HepG2 (cell line): ENCODE data around the gene CIAO3. TPM values are rescaled to one million over a fixed set of nuclear protein-coding genes. Genes with fewer than 3 reads are reported as not detected.

Experiments used
- AGO2 ChIP-seq: fragments of 200-400 bp; formaldehyde crosslinking; optimal IDR thresholded peaks from 2 replicates; pipeline ENCODE3; 2017; ENCODE audit warnings: mild to moderate bottlenecking, low read depth, low read length, moderate library complexity
- ARNTL ChIP-seq: sonication (generic); formaldehyde crosslinking; IDR thresholded peaks from 2 replicates; pipeline ENCODE4 v1.4.0; 2020; ENCODE audit warnings: mild to moderate bottlenecking, missing genetic modification reagents
- HDAC1 ChIP-seq: sonication (generic); formaldehyde crosslinking; IDR thresholded peaks from 2 replicates; pipeline ENCODE4 v1.5.1; 2020; ENCODE audit warnings: mild to moderate bottlenecking, missing genetic modification reagents
- MBNL3 ChIP-seq: fragments of 250-450 bp; sonication (Bioruptor Pico); conservative IDR thresholded peaks from 2 replicates; pipeline ENCODE4 v1.8.0; 2022; ENCODE audit warnings: mild to moderate bottlenecking, inconsistent platforms
- PAWR ChIP-seq: sonication (generic); formaldehyde crosslinking; IDR thresholded peaks from 2 replicates; pipeline ENCODE4 v1.4.0; 2020; ENCODE audit warnings: missing genetic modification reagents, mild to moderate bottlenecking, borderline replicate concordance
- PRDM15 ChIP-seq: sonication (generic); formaldehyde crosslinking; IDR thresholded peaks from 2 replicates; pipeline ENCODE4 v1.4.0; 2020; ENCODE audit warnings: missing genetic modification reagents
- RNF219 ChIP-seq: sonication (generic); formaldehyde crosslinking; IDR thresholded peaks from 2 replicates; pipeline ENCODE4 v1.5.0; 2020; ENCODE audit warnings: mild to moderate bottlenecking, missing genetic modification reagents
- SAP130 ChIP-seq: IDR thresholded peaks from 2 replicates; pipeline ENCODE4 v1.6.1; 2016; ENCODE audit warnings: low read depth
- SOX5 ChIP-seq: IDR thresholded peaks from 2 replicates; pipeline ENCODE4 v1.6.1; 2016; ENCODE audit warnings: borderline replicate concordance
- TARDBP ChIP-seq: sonication (generic); formaldehyde crosslinking; IDR thresholded peaks from 2 replicates; pipeline ENCODE4 v1.8.0; 2022; ENCODE audit warnings: mild to moderate bottlenecking, missing genetic modification reagents
- TBP ChIP-seq: sonication (generic); formaldehyde crosslinking; IDR thresholded peaks from 2 replicates; pipeline ENCODE4 v1.5.0; 2020; ENCODE audit warnings: missing genetic modification reagents
- USF2 ChIP-seq, 2 experiments: sonication (generic) in 1 of 2; formaldehyde crosslinking in 1 of 2; IDR thresholded peaks; 2 replicates each; pipeline versions ENCODE4 v1.5.1 to v1.6.1; 2011 to 2020; ENCODE audit warnings: borderline replicate concordance in 1 of 2, low read depth in 1 of 2, low read length in 1 of 2, mild to moderate bottlenecking in 1 of 2, missing genetic modification reagents in 1 of 2, moderate library complexity in 1 of 2
- ZBTB37 ChIP-seq: sonication (generic); formaldehyde crosslinking; IDR thresholded peaks from 2 replicates; pipeline ENCODE4 v1.4.0; 2020; ENCODE audit warnings: mild to moderate bottlenecking, missing genetic modification reagents
- ZNF281 ChIP-seq: sonication (generic); formaldehyde crosslinking; IDR thresholded peaks from 2 replicates; pipeline ENCODE4 v1.4.0; 2020; ENCODE audit warnings: missing genetic modification reagents, borderline replicate concordance
- ZNF382 ChIP-seq: sonication (generic); formaldehyde crosslinking; IDR thresholded peaks from 2 replicates; pipeline ENCODE4 v1.5.0; 2020; ENCODE audit warnings: missing genetic modification reagents, mild to moderate bottlenecking, borderline replicate concordance
- polyA plus RNA-seq, 8 experiments: library from polyadenylated mRNA; depleted of rRNA in 3 of 8; stranded (reverse) in 7 of 8; unstranded in 1 of 8; fragments of >200 nt; fragmentation: Illumina TruSeq in 4 of 8; extraction: Trizol in 4 of 8; gene quantifications; 2 replicates each; pipeline versions ENCODE4 v1.2.1 to v1.2.3, GENCODE V29; 2011 to 2016; ENCODE audit warnings: low read depth in 4 of 8, missing spikeins in 1 of 8, mixed read lengths in 1 of 8; ENCODE audit not compliant: insufficient read depth in 1 of 8
- total RNA-seq, 5 experiments: library from RNA; depleted of rRNA; stranded (reverse); fragments of >200 nt; fragmentation: Illumina TruSeq; extraction: Trizol; gene quantifications; 2 replicates each; pipeline ENCODE4 v1.2.3, GENCODE V29; 2016; ENCODE audit warnings: low read depth in 1 of 5

CIAO3 gene
- total and polyA plus RNA-seq, 2 of the 13 experiments (the other 11 are each of a cell fraction or from before 2014, with no cell fraction given), result 21.7 to 25.0 TPM

GRCh38 chr16:679814-680624 is 60.8 kb downstream of the CIAO3 start, which contains the start of gene STUB1 (continued):
- TF ChIP-seq ZNF281 (CRISPR knock-in tag) (no peak), ZBTB37 (CRISPR knock-in tag) (no peak), TBP (CRISPR knock-in tag) (no peak), HDAC1 (CRISPR knock-in tag) (no peak), AGO2 (peak; percentile 50), RNF219 (no peak), ARNTL (CRISPR knock-in tag) (no peak), SAP130 (CRISPR knock-in tag) (peak; percentile 55; the same call in 1 of the 2 replicates), PAWR (CRISPR knock-in tag) (no peak), ZNF382 (CRISPR knock-in tag) (no peak), TARDBP (no peak), USF2 (IDR thresholded peaks at IDR 0.05; ENCODE audit: low read depth, low read length) (no peak), USF2 (CRISPR knock-in tag; IDR thresholded peaks at IDR 0.05; ENCODE audit: borderline replicate concordance) (no peak), SOX5 (CRISPR knock-in tag) (0 out of 2 replicates have a peak, but pooled peaks have one; percentile 10), MBNL3 (CRISPR knock-in tag) (no peak), PRDM15 (CRISPR knock-in tag) (no peak)
